Upper lobe of left lung (tissue), 4 donors: ENCODE measurements around the gene DEXI.

Experiments used
- EP300 ChIP-seq, 4 donors: sonication (generic); formaldehyde crosslinking; IDR thresholded peaks; one replicate each; pipeline ENCODE4 v1.5.1; 2017; ENCODE audit warnings: antibody characterized with exemption in 4 of 4, control low read depth in 2 of 4
- POLR2A ChIP-seq, 4 donors: fragments of 450-650 bp; IDR thresholded peaks; one replicate each; pipeline ENCODE4 v1.5.1; 2016 to 2017; ENCODE audit warnings: antibody characterized with exemption in 4 of 4, mild to moderate bottlenecking in 2 of 4
- TF ChIP-seq, protein P1 (sequence below), 6 experiments: fragments of 450-650 bp in 4 of 6; fragments of 200-600 bp in 2 of 6; sonication (generic) in 2 of 6; IDR thresholded peaks; one replicate each; pipeline ENCODE4 v1.5.1; 2016 to 2019; ENCODE audit warnings: antibody characterized with exemption in 6 of 6

DNA sequence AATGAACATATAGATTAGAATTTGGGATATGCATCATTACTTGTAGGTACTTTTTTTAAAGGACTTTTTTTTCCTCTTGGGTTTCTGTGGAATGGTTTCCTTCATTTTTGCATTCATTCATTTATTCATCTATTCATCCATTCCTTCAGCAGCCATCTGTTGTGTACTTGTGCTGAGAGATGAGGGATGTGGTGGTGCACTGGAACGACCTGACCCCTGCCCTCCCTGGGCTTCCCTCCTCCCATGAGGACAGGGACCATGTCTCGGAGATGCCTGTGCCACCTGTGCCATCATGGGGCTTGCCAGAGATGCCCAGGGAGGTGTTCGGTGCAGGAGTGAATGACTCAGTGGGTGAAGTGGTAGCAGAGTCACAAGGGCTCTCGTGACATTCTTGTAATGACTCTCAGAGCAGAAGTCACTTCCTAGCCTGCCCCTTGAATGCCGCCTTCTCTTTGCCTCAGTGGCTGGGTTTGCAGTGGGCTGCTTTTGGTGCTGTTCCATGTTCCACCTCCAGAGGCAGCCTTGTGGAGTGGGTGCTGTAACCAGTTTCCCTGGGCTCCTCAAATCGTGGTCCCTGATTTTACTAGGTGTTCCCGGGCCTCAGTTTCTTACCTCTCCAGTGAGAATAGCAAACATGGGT, 46.0 kb upstream of the DEXI start:
- TF ChIP-seq, protein P1, sequence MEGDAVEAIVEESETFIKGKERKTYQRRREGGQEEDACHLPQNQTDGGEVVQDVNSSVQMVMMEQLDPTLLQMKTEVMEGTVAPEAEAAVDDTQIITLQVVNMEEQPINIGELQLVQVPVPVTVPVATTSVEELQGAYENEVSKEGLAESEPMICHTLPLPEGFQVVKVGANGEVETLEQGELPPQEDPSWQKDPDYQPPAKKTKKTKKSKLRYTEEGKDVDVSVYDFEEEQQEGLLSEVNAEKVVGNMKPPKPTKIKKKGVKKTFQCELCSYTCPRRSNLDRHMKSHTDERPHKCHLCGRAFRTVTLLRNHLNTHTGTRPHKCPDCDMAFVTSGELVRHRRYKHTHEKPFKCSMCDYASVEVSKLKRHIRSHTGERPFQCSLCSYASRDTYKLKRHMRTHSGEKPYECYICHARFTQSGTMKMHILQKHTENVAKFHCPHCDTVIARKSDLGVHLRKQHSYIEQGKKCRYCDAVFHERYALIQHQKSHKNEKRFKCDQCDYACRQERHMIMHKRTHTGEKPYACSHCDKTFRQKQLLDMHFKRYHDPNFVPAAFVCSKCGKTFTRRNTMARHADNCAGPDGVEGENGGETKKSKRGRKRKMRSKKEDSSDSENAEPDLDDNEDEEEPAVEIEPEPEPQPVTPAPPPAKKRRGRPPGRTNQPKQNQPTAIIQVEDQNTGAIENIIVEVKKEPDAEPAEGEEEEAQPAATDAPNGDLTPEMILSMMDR (IDR thresholded peaks at IDR 0.05) = peak; percentile 31 to 63 (median 40)
- TF ChIP-seq EP300 (IDR thresholded peaks at IDR 0.05) = peak in 1 of 4 donors; percentile 91
- TF ChIP-seq POLR2A (IDR thresholded peaks at IDR 0.05) = no peak
